ENCODE measurements around the gene PITHD1. TPM values are rescaled to one million over a fixed set of nuclear protein-coding genes. Genes with fewer than 3 reads are reported as not detected.
"Not testable (repeated sequence)": the region's sequence is repeated elsewhere in the genome, so short reads cannot be mapped to it uniquely, and the experiment has no call there.

Gene PITHD1
- total RNA-seq, 1 experiment from 2014 or later: 48.9 TPM

- Histone ChIP-seq H3K4me3 (ENCODE audit: low read depth in 2 of 2, low read length in 2 of 2) (peak overlapping the region in 1 of 2 experiments; percentile 99; a peak in 1 of 4 replicates), H3K9me3 (ENCODE audit: control insufficient read depth, insufficient read depth, low read depth, low read length) (no peaks in the 10 kb centered on the region), H3K27ac (ENCODE audit: low read length) (peak overlapping the region; percentile 54), H3K36me3 (ENCODE audit: control insufficient read depth, insufficient read depth, low read length) (peaks cover 4% of the 10 kb centered on the region; the same call in 1 of the 2 replicates), H3K4me1 (ENCODE audit: control insufficient read depth, insufficient read depth, low read length) (peaks cover 52% of the 10 kb centered on the region), H3K27me3 (ENCODE audit: control insufficient read depth, insufficient read depth, low read length) (no peaks in the 10 kb centered on the region)
- TF ChIP-seq POLR2AphosphoS5 (IDR thresholded peaks at IDR 0.05; ENCODE audit: low read depth, low read length): no peak
- TF ChIP-seq, protein P1, sequence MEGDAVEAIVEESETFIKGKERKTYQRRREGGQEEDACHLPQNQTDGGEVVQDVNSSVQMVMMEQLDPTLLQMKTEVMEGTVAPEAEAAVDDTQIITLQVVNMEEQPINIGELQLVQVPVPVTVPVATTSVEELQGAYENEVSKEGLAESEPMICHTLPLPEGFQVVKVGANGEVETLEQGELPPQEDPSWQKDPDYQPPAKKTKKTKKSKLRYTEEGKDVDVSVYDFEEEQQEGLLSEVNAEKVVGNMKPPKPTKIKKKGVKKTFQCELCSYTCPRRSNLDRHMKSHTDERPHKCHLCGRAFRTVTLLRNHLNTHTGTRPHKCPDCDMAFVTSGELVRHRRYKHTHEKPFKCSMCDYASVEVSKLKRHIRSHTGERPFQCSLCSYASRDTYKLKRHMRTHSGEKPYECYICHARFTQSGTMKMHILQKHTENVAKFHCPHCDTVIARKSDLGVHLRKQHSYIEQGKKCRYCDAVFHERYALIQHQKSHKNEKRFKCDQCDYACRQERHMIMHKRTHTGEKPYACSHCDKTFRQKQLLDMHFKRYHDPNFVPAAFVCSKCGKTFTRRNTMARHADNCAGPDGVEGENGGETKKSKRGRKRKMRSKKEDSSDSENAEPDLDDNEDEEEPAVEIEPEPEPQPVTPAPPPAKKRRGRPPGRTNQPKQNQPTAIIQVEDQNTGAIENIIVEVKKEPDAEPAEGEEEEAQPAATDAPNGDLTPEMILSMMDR (IDR thresholded peaks at IDR 0.05): no peak
- no peak for TF ChIP-seq SIN3A (IDR thresholded peaks at IDR 0.05; ENCODE audit: borderline replicate concordance, insufficient read depth, low read depth, low read length)
- TF ChIP-seq, protein P2, sequence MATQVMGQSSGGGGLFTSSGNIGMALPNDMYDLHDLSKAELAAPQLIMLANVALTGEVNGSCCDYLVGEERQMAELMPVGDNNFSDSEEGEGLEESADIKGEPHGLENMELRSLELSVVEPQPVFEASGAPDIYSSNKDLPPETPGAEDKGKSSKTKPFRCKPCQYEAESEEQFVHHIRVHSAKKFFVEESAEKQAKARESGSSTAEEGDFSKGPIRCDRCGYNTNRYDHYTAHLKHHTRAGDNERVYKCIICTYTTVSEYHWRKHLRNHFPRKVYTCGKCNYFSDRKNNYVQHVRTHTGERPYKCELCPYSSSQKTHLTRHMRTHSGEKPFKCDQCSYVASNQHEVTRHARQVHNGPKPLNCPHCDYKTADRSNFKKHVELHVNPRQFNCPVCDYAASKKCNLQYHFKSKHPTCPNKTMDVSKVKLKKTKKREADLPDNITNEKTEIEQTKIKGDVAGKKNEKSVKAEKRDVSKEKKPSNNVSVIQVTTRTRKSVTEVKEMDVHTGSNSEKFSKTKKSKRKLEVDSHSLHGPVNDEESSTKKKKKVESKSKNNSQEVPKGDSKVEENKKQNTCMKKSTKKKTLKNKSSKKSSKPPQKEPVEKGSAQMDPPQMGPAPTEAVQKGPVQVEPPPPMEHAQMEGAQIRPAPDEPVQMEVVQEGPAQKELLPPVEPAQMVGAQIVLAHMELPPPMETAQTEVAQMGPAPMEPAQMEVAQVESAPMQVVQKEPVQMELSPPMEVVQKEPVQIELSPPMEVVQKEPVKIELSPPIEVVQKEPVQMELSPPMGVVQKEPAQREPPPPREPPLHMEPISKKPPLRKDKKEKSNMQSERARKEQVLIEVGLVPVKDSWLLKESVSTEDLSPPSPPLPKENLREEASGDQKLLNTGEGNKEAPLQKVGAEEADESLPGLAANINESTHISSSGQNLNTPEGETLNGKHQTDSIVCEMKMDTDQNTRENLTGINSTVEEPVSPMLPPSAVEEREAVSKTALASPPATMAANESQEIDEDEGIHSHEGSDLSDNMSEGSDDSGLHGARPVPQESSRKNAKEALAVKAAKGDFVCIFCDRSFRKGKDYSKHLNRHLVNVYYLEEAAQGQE (IDR thresholded peaks at IDR 0.05; ENCODE audit: insufficient read depth in 1 of 2, low read depth in 2 of 2, low read length in 1 of 2): no peak
- TF ChIP-seq TCF7L2 (IDR thresholded peaks at IDR 0.05; ENCODE audit: low read depth, low read length): no peak
- ChIA-PET CTCF (interaction anchor here (0.7 kb wide), 1 partner anchor 23 kb away, joined by 7 read pairs; no protein-coding TSS in a partner anchor), POLR2A (interaction anchor here (0.6 to 2.1 kb wide), 4 partner anchors 16 to 162 kb away, joined by 4 to 12 read pairs (median 6); partner anchors contain the start of gene PITHD1)
- DNase-seq (ENCODE audit: low read depth, low spot score): no peak
- no TSS peak for BruUV-seq (replicated peaks)
- intact Hi-C loops (cut with micrococcal nuclease; ENCODE audit: unreplicated experiment) (no loop called here), in situ Hi-C loops (cut with HindIII; ENCODE audit: low pct_unique_long_range_greater_than_20kb, low sequenced_read_pairs) (no loop called here)
- no peak for ATAC-seq
These were observed 15.9 kb downstream of the PITHD1 start for GRCh38 chr1:23793861-23794731.

DNA sequence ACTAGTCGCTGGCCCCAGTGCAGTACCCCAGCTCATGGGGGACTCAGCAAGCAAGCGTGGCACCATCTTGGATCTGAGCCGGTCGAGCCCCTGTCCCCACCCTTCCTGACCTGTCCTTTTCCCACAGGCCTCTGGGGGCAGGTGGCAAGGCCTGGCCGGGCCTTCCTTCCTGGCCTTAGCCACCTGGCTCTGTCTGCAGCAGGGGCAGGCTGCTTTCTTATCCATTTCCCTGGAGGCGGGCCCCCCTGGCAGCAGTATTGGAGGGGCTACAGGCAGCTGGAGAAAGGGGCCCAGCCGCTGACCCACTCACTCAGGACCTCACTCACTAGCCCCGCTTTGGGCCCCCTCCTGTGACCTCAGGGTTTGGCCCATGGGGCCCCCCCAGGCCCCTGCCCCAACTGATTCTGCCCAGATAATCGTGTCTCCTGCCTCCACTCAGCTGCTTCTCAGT is 16.5 kb downstream of the PITHD1 start:
- H3K27me3 ChIP-seq (ENCODE audit: control insufficient read depth, insufficient read depth, low read length); ATAC-seq; in situ Hi-C loops (cut with HindIII; ENCODE audit: low pct_unique_long_range_greater_than_20kb, low sequenced_read_pairs); H3K36me3 ChIP-seq (ENCODE audit: control insufficient read depth, insufficient read depth, low read length); H3K4me3 ChIP-seq (ENCODE audit: low read depth in 2 of 2, low read length in 2 of 2); H3K9me3 ChIP-seq (ENCODE audit: control insufficient read depth, insufficient read depth, low read depth, low read length); intact Hi-C loops (cut with micrococcal nuclease; ENCODE audit: unreplicated experiment); DNase-seq (ENCODE audit: low read depth, low spot score): not testable (repeated sequence)
- Histone ChIP-seq H3K4me1 (ENCODE audit: control insufficient read depth, insufficient read depth, low read length) (peaks cover 53% of the 10 kb centered on the region), H3K27ac (ENCODE audit: low read length) (peak overlapping the region; percentile 68; the same call in 1 of the 2 replicates)
- ChIA-PET POLR2A (interaction anchor here (0.6 to 2.1 kb wide), 2 partner anchors 16 to 161 kb away, joined by 5 to 12 read pairs; partner anchors contain the start of gene PITHD1), CTCF (interaction anchor here (0.7 kb wide), 1 partner anchor 24 kb away, joined by 7 read pairs; no protein-coding TSS in a partner anchor)
- BruUV-seq (replicated peaks): TSS peak; percentile 60
